Stimulated activated CD4-positive, alpha-beta T cell treated with anti-CD3 and anti-CD28 coated beads, Interleukin-12 subunit alpha, Interleukin-12 subunit beta, amount 100 ng/mL, for 48 hours (primary cell): ENCODE measurements around the gene GTF2I.
"Not testable (repeated sequence)": the region's sequence is repeated elsewhere in the genome, so short reads cannot be mapped to it uniquely, and the experiment has no call there.

Experiments
- DNase-seq, 3 donors: peaks; one replicate each; pipeline ENCODE4 v3.0.0-alpha.2; 2020; ENCODE audit warnings: low read depth in 2 of 3, low spot score in 1 of 3

Gene GTF2I

DNA sequence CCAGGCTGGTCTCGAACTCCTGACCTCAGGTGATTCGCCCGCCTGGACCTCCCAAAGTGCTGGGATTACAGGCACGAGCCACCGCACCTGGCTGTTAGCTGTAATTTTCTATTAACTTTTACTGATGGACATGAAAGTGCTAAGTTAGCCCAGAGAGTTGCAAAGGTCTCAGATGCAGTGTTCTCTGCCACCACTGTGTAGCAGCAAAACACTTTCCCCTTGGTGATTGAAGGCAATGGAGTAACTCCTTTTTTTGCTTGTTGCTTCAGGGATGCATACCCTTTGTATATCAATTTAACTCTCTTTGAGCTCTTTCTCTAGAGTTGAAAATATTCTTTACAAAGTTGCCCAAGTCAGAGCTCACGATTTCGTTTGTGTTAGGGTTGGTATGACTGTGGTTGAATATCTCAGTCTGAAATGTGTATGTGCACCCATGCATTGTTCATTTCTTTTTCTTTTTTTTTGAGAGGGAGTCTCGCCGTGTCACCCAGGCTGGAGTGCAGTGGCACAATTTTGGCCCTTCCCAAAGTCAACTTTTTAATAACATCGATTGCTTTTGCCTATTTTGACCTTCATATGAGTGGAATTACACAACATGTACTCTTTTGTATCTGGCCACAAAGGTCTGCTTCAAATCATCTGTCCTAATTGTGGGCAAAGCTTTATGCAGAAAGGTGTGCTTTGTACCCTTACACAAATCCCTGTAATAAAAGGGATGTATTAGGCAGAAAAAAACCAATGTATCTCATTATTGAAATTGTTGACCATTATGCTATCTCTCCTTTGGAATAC lies 52.6 kb downstream of the GTF2I start:
- no peak for DNase-seq

DNA sequence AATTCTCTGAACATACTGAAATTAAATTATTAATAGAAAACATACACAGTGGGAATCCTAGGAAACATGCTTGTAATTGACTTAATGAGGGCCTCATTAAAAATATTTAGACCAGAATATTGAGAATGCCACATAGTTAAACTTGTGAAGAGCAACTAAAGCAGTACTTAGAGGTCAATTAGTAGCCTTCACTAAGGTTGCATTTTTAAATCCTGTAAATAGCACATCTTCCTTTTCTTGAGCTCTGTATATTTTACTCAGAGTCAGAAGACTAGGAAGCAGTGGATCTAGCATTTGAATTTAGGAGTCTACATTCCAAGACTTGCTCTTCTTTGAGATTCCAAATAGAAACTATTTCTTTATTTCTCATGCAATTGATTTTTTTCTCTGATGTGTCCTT lies 56.0 kb downstream of the GTF2I start:
- no peak for DNase-seq

DNA sequence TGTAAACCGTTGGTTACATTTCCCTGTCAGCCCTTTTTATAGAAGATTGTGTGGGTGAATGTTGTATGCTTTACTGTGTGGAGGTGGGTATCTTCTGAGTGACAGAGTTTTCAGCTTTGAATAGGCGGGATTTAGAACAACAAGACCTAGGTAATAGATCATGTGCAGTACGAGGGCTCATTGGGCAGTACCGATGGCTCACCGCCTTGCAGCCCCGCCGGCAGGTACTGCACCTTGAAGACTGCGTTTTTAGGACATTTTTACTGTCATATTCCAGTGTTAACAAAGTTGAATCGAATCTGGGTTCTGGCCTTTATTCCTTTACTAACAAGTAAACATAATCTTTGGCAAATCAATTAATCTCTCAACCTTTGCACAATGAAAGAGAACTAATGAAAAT lies 60.4 kb downstream of the GTF2I start:
- DNase-seq: no peak

DNA sequence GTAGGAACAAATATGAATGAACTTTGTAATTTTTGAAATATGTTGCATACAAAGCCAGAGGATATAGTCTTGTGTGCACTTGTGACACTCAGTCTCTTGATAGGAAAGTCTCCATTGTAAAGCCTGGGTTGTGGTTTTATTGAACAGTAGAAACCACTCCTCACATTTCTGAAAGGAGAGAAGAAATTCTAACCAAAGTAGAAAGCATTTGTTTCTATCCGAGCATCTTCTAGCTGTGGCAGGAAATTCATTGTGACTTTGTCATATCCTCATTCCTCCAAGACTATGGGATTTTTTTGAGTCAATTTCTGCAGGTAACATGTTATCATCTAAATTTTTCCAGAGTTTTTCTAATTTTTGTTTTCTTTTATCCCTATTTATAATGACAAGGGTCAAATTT lies 60.8 kb downstream of the GTF2I start:
- DNase-seq: no peak

DNA sequence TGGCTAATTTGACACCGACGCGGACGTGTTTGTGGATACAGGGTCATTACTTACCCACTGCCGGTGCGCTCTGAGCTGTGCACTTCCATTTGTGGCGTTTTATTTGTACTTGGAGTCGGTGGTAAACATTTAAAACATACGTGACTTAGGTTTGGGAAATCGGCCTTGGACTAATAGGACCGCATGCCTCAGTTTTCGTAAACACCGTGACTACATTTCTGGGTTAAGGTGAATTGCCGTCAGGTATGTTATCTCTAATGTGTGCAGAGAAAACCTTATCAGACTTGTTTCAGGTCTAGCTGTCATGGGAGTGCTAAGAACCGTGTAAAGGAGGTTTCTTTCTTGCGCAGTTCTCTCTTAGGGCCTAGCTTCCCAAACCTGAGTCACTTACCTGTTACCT lies 64.6 kb downstream of the GTF2I start:
- DNase-seq: no peak

DNA sequence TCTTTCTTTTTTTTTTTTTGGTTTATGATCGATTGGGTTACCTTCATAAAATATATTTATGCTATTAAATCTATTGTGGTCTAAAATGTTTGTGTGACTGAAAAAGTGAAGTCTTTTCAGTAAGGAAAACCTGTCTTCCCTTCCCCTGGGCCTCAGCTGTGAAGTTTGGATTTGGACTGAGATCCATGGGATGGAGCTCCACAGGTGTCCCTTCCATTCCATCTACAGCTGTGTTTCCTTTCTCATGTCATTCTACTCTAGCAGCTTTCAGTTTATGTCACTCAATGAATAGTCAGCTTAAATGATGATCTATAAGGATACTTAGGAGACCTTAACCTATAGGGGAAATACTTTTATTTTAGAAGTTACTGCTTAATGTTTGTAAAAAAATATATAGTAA lies 68.3 kb downstream of the GTF2I start:
- no peak for DNase-seq

DNA sequence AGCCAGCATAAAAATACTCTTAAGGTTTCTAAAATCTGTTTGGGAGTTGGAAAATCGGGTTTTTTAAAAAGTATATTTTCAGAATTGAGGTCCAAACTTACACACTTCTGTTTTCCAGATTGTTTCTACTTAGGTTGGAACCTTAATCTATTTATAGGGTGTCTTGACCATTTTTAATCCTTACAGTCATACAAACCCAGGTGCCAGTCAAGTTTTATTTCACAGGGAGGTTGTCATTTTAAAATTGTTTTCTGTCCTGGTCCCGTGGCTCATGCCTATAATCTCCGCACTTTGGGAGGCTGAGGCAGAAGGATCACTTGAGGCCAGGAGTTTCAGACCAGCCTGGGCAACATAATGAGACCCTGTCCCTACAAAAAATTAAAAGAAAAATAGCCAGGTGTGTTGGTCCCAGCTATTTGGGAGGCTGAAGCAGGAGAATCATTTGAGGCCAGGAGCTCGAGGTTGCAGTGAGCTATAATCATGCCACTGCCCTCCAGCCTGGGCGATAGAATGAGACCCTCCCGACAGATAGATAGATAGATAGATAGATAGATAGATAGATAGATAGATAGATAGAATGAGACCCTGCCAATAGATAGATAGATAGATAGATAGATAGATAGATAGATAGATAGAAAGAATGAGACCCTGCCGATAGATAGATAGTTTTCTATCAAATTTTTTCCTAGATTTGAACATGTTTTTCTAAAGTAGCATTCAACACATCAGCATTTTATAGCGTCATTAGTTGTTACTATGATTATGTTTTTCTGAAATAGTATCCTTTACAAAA lies 69.0 kb downstream of the GTF2I start:
- no peak for DNase-seq

DNA sequence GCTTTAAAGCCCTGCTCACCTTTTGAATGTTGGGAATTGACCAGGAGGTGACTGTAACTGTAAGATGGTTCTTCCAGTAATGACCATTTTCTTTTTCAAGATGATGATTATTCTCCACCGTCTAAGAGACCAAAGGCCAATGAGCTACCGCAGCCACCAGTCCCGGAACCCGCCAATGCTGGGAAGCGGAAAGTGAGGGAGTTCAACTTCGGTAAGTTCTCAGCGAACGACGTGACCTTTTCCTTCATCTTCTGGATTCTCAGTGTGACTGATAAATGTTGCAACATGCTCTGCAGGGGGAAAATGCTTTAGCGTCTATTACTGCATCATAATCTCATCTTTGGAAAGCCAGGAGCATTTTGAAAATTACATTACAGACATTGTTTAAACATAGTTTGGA lies 71.2 kb downstream of the GTF2I start:
- DNase-seq: not testable (repeated sequence)

DNA sequence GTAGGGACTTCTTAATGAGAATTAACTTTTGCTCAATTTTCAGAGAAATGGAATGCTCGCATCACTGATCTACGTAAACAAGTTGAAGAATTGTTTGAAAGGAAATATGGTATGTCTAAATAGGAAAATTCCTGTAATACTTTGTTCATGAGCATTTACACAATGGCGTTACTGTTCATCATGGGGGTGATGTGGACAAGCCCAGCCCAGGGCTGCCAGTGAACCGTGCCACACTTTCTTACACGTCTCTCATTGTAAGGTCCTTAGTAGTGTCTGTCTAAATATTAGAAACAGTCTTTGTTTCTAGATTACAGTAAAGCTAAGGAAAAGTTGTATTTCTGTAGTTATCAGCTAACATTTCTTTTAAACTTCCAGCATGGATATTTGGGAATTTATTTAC lies 72.7 kb downstream of the GTF2I start:
- not testable (repeated sequence) for DNase-seq

DNA sequence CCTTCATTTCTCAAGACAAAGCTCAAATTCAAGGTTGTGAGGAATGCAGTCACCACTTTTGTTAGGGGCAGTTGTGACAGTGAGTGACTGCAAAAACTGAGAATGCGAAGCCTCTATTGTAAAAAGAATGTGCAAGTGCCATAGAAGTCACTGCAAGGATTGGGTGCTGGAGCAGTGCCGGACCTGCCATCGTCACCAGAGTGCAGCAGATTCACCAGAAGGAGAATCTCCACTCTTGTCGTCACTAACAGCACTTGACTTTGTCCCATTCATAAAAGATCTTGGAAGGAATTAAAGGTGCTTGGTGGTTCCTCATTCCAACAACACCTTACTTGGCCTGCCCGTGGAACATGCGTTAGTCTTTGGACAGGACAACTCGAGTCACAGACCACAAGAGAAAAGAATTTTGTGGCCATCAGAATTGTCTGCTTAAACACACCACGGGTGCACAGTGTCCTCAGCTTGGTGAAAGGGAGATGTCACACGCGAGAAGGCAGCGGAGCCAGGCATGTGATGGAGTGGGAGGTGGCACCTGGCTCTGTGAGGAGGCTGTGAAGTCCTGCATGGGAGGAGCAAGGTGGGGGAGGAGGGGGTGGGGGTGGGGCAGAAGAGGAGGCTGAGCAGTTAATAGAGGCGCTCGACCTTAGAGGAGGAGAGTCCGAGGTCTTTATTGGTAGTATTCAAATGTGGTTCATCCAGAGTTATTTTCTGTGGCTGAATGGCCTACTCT lies 82.6 kb downstream of the GTF2I start:
- not testable (repeated sequence) for DNase-seq

DNA sequence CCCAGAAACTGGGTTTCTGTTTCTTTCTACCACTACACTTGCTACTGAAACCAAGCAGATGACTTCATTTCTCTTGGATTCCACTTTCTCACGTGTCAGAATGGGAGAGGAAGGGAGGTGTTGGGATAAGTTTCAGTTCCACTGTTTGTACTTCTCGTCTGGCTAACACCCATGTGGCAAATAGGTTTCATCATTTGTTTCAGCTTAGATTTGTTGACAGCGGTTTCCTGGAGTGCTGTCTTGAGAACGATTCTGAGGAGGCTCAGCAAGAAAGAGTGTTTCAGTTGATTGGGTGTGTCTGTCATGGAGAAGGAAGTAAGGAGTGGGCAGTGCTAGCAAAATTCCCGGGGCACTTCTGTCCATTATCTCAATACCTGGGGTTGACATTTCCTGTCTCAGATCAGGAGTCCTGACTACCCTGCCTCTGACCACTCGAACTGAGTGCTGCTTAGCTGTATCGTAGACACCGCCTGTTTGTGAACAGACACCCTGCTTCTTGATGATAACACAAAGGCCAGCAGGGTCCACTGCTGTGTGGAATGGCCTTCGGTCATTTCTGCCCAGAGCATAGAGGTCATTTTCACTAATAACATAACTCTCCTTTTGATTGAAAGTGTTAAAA lies 86.5 kb downstream of the GTF2I start:
- not testable (repeated sequence) for DNase-seq

DNA sequence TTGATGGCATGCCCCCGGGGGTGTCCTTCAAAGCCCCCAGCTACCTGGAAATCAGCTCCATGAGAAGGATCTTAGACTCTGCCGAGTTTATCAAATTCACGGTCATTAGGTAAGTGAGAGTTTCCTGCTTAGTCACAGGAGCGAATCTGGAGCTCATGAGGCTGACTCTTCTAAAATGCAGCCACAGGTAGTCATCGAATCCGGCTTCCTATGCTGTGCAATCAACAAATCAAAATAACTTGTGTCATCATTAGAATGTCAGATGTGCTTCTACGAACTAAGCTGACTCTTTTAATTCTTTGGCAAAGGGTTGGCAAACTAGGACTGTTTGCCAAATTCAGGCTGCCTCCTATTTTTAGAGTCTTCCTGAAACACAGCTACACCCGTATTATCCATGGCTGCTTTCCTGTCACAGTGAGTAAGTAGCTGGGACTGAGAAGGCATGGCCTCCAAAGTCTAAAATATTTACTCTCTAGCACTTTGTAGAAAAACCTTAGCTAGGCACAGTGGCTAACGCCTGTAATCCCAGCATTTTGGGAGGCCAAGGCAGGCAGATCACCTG lies 96.5 kb downstream of the GTF2I start:
- not testable (repeated sequence) for DNase-seq

DNA sequence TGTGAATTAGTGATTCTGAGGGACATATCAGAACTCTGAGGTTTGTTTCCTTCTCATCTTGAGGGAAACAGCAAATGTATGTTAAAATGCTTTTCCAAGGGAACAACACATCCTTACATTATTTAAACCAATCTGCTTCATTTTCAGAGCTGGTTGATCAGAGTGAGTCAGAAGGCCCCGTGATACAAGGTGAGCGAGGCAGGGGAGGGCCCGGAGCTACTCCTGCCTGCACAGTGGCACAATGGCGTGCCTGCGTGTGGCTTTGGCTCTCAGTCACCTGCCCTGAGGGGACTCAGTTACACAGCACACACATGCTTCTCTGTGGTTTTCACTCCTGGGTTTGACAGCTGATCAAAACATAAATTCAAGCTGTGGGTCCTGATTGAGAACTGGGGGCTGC lies 99.2 kb downstream of the GTF2I start:
- DNase-seq: not testable (repeated sequence)

DNA sequence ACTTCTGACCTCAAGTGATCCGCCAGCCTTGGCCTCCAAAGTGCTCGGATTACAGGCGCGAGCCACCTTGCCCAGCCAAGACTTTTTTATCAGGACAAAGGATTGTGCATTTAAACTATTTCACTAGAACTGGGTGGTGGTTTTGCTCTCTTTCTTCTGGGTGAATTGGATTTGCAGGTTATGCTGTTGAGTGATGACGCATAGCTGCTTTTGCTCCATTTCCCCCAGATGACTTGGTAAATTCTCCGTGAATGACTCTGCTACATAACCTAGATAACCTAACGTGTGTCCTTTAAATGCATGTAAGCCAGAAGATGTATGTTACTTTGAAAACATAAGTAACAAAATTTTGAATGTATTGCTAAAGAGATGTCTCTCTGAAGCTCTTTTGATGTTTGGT lies 100.8 kb downstream of the GTF2I start:
- DNase-seq: not testable (repeated sequence)

DNA sequence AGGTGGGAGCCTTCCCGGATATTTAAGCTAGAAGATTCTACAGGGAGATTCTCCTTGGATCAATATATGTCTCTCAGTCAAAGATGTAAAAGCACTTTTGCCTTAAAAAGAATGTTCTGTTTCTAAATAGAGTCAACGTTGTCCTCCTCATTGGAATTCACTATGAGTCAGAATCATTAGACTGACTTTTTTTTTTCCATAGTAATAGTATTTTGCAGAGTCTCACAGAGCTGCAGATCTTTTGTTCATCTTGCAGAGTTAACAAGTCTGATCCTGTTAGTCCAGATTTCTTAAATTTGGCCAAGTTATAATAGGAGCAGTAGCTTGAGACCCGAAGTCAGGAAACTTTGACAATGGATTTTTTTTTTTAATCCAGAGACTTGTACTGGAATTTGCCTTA lies 101.5 kb downstream of the GTF2I start:
- not testable (repeated sequence) for DNase-seq

DNA sequence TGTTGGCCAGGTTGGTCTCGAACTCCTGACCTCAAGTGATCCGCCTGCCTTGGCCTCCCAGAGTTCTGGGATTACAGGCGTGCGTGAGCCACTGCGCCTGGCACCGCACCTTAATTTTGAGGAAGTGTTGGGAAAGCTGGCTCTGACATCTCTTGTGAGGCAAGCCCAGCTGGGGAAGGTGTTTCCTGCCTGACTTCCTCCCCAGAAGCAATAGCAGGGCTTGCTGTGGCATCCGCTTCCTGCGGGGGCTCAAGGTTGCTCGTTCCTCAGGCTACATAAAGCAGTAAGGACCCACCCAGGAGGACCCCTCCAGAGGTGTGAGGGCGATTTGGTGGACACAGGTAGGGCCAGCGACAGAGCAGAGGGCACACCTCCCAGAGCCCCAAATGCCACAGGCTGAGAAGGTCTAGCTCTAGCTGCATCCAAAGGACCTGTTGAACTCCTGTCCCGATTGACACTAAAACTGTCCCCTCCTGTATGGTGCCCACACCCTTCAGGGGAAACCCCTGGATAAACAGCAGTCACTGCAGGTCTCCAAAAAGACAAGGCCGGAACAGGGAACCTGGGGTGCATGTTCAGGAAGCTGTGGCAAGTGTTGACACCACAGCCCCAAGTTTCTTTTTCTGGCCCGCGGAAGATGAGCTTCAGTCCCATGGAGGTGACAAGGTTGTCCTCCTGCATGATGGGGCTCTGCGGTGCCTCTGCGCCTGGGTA lies 107.8 kb downstream of the GTF2I start:
- not testable (repeated sequence) for DNase-seq

DNA sequence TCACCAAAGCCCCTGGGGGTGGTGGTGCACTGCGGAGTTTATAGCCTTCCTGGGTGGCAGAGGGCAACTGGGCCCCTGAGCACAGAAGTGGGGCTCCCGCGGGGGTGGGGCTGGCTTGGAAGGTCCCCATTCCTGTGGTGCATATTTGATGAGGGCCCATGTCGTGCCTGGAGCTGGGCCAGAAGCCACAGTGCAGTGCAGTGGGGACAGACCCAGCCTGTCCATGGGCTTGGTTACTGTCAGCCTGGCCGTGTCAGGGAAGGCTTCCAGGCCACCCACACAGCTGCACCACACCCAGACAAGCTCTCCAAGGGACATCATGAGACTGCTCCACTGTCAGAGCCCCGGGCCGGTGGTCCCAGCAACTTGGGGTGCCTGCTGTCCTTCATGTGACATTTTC lies 109.0 kb downstream of the GTF2I start:
- not testable (repeated sequence) for DNase-seq

DNA sequence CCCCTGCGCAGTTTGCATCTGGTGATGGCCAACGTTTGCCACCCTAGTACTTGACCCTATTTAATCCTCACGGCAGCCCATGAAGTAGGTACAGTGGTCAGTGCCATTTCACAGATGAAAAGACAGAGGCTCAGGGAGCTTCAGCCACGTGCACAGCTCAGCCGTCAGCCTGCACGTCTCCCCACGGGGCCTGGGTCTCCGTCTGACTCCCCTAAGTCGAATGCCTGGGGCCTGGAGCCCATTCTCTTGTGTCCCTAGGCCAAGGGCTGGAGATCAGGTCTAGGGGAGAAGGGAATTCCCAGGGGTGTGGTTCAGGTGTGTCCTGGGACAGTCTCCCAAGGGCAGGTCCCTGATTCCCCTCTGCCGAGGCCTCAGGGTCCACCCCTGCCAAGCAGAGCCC lies 109.5 kb downstream of the GTF2I start:
- DNase-seq: not testable (repeated sequence)

DNA sequence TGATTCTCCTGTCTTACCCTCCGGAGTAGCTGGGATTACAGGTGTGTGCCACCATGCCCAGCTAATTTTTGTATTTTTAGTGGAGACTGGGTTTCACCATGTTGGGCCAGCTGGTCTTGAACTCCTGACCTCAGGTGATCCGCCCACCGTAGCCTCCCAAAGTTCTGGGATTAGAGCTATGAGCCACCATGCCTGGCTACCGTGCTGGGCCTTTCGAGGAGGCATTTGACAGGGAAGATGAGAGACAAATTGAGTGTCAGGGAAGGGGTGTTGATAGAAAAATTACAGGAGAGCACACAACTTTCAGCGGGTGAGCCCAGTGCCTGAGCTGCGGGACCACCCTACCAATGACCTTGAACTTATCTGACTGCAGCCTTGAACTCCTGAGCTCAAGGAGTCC lies 112.5 kb downstream of the GTF2I start:
- not testable (repeated sequence) for DNase-seq

DNA sequence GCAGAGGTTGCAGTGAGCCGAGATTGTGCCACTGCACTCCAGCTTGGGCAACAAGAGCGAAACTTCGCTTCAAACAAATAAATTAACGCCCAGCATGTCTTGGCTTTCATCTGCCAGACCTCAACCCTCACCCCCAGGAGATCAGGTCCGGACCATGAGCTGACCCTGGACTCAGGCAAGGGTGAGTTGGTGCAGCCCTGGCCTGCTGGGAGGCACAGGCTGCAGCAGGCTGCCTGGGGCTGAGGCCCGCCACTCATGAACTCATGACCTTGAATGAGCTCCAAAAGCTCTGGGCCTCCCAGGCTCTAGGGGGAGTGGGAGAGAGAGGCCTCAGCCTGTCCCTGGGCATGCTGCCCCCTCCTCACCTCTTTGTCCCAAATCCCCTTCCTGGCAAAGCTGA lies 114.6 kb downstream of the GTF2I start:
- not testable (repeated sequence) for DNase-seq
